ENCODE results near the gene GID8.

GID8 gene

DNA sequence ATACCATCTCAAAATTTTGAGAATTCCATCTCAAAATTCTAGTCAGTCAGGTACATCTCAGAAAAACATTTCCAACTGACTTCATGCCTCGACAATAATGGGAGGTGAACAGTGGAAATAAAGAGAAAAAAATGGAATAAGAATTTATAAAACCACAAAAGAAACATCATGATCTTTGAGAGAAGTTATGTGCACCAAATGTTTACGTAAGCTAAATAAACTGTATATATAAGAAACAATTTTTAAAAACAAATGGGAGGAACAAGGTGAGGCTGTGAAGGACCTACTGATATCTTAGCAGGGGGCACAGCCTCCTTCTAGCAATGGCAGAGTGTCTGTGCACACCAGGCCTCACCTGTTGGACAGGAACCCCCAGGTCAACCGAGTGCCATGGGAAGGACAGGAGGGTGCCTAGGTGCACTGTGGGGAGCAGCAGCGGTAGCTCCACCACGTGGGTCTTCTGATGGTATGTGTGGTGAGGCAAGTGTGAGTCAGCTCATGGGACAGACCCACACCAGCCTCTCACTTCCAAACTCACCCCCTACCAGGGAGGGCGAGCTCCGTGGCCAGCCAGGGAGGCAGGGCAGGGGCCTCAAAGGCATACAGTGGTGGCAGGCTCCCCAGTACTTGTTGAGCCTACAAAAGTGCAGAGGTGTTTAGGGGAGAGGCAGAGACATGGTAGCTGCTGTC lies 34.9 kb upstream of the GID8 start:
- DNase-seq (ENCODE audit: low read depth): no peak

GRCh38 chr20:62905536-62906117 lies 32.3 kb upstream of the GID8 start:
- no peak for DNase-seq (ENCODE audit: low read depth)

- no peak for DNase-seq (ENCODE audit: low read depth)
Observed at GRCh38 chr20:62906209-62906608, 31.7 kb upstream of the GID8 start.

- DNase-seq (ENCODE audit: low read depth): no peak
Observed at GRCh38 chr20:62906647-62907375, 31.1 kb upstream of the GID8 start.

GRCh38 chr20:62907384-62908317 lies 30.3 kb upstream of the GID8 start:
- DNase-seq (ENCODE audit: low read depth): no peak

GRCh38 chr20:62908971-62909791 lies 28.8 kb upstream of the GID8 start:
- DNase-seq (ENCODE audit: low read depth): no peak

DNA sequence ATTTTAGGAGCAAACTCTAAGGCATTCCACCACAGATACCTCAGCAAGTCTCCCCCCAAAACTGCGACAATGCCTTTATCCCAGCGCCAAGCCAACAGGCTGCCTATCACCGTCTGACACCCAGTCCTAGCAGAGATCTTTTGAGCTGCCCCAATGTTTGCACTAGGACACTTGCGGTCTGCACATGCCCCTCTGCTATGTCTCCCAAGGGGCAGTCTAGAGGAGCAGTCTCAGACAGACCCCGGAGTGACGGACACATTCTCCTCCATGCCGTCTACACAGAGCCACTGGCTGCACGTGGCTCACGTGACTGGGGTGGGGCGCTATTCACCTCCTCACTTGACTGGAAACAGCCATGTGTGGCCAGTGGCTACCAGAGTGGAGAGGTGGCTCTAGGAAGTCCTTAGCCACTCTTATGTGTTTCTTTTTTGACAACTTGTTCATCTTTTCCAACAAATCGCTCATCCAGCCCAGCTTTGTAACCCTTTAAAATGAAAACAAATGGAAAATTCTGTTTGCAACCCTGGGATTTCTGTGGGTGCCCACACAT lies 27.7 kb upstream of the GID8 start:
- no peak for DNase-seq (ENCODE audit: low read depth)

GRCh38 chr20:62910777-62911497 lies 27.0 kb upstream of the GID8 start:
- no peak for DNase-seq (ENCODE audit: low read depth)

GRCh38 chr20:62911701-62912280 lies 26.2 kb upstream of the GID8 start:
- DNase-seq (ENCODE audit: low read depth): no peak

DNA sequence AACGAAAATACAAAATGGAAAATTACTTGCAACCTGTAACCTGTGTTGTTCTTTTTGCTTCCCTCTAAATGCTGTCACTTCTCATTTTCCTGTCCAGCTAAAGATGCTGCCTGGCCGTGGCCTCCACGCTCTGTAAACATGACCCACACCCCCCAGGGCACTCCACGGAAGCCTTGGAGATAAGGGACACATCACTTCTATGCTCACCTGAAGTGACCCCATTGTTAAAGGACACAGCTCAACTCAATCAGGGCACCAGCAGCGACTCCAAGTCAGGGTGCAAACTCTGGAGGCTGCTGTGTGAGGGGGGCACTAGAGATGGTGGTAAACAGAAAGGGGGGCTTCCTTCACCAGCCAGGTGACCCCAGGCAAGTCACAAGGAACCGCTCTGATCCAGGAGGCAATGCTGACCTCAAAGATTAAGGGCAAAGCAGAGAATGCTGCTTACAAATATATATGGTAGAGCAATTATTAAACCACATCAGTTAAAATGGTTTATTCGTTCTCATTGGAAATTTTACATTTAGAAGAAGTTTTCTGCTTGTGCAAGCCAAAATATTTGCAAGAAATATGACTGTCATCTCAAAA lies 24.8 kb upstream of the GID8 start:
- no peak for DNase-seq (ENCODE audit: low read depth)

DNA sequence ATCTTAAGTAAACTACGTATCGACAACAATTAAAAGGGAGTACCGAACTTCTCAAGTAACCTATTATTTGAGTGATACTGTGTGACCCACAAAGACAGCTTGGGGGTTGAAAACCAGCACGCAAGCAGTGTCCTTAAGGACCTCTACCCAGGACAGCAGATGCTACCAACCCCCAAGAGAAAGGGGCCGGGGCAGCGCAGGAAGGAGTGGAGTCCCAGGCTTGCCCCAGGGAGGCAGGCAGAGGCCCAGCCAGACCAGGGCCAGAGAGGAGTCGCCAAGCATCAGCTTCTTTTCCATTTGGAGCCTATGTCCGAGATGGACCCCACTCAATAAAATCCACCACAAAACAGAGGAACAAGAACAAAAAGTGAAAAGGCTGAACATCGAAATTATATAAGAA lies 23.5 kb upstream of the GID8 start:
- no peak for DNase-seq (ENCODE audit: low read depth)

DNA sequence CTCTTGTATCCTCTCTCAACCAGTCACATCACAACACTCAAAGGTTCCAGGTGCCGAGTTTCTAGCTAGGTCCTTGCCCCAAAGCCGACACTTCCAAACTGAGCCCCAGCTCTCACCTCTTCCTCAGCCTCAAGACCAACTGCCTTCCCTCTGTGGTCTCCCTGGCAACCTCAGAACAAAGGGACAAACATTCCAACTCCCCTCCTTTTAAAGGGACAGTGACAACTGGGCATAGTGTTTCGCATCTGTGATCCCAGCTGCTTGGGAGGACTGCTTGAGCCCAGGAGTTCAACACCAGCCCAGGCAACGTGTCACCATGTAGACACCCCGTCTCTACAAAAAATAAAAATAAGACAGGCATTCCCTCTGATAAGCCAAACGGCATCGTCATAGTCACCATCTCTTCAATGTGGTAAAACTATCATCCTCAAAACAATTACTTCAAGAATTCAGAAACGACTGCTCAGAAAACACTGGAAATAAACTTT lies 22.9 kb upstream of the GID8 start:
- no peak for DNase-seq (ENCODE audit: low read depth)

GRCh38 chr20:62916703-62917476 lies 21.1 kb upstream of the GID8 start:
- DNase-seq (ENCODE audit: low read depth): no peak

- no peak for DNase-seq (ENCODE audit: low read depth)
Observed at GRCh38 chr20:62917720-62918119, 20.2 kb upstream of the GID8 start.

DNA sequence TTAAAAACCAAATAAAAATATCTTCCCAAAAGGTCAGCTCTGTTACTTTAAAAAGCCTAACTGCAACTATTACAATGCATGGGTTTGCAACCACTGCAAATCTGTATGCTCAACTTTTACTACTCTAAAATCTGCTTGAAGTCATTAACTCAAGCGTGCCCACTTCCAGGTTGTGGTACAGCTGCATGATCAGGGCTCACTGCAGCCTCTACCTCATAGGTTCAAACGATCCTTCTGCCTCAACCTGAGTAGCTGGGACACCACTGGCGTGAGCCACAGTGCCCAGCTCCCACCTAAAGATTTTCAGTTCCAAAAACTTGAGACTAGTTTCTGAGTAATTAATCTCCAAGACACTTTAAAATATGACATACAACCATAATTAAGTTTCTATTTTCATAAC lies 19.8 kb upstream of the GID8 start:
- DNase-seq (ENCODE audit: low read depth): no peak

DNA sequence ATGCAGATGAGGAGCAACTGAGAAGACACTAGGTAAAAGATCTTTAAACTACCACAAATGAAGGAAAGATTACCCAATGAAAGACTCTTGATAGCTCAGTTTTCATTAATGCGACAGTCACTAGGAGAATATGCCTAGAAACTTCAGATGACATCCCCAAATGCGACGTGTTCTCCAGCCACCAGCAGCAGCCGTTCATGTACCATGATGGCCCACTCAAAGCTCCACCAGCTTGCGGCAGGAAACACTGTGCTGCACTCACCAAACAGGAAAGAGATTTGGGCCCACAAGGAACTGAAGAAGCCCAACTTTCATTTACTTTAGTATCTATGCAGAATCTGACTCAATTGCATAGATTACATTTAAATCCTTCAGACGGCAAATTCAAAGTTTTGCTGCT lies 19.1 kb upstream of the GID8 start:
- no peak for DNase-seq (ENCODE audit: low read depth)

DNA sequence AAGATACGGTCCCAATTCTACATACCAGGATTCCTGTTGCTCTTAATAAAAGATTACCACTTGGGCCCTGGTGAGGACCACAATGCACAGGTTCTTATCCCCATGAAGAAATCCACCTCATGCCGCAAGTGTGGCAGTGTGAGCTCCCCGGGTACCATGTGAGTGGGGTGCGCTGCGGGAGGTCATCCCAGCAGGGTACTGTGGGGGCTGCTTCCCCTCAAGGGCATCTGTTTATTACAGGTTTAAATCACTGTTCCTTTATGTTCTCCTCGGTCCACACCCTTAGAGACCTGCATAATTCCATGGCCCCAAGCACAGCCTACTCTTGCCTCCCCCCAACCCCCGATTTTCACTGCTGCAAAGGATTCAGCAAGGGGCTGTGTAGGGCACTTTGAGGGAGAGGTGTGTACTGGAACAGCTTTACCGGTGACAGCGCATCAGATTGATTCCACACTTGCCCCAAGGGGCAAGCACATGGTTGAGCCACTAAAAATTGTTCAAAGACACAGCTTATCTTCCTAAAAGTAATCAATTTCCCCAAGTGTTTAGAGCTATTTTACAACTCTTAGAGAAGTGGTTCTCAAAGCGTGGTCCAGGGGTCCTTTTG lies 17.8 kb upstream of the GID8 start:
- no peak for DNase-seq (ENCODE audit: low read depth)

- DNase-seq (ENCODE audit: low read depth): peak; percentile 35
Observed at GRCh38 chr20:62921119-62921687, 16.7 kb upstream of the GID8 start.
